Natural killer cell (primary cell): ENCODE measurements around the gene NEMP1. TPM values are rescaled to one million over a fixed set of nuclear protein-coding genes. Genes with fewer than 3 reads are reported as not detected.

Experiments
- ATAC-seq, 3 donors: fragments of 150-1000 bp in 2 of 3; fragments of 200-7000 bp in 1 of 3; cut with Tn5 transposase; 1 replicate in 1 of 3; 2 replicates in 2 of 3; pipeline ENCODE4 v1.10.0; 2021; ENCODE audit warnings: mild to moderate bottlenecking in 2 of 3, moderate library complexity in 2 of 3
- DNase-seq, 2 donors: peaks; one replicate each; pipeline versions ENCODE4 v3.0.0 to v3.0.0-alpha.2; 2013 to 2021; ENCODE audit warnings: mixed read lengths in 1 of 2
- H3K27ac ChIP-seq: one replicate; pipeline ENCODE4 v1.5.1; 2013; ENCODE audit warnings: mild to moderate bottlenecking, low read length
- H3K27me3 ChIP-seq: one replicate; pipeline ENCODE4 v1.6.1; 2013; ENCODE audit warnings: low read length; ENCODE audit not compliant: control insufficient read depth, insufficient read depth
- H3K36me3 ChIP-seq: one replicate; pipeline ENCODE4 v1.6.1; 2013; ENCODE audit warnings: low read length; ENCODE audit not compliant: control insufficient read depth, insufficient read depth
- H3K4me1 ChIP-seq: one replicate; pipeline ENCODE4 v1.6.1; 2013; ENCODE audit warnings: low read length; ENCODE audit not compliant: control insufficient read depth, insufficient read depth
- H3K4me3 ChIP-seq: one replicate; pipeline ENCODE4 v1.5.1; 2013; ENCODE audit warnings: low read length
- H3K9me3 ChIP-seq: one replicate; pipeline ENCODE4 v1.6.1; 2013; ENCODE audit warnings: low read length; ENCODE audit not compliant: control insufficient read depth, insufficient read depth
- H3K27ac Mint-ChIP-seq, 2 donors: one replicate each; pipeline ENCODE4 v1.8.0; 2022; ENCODE audit warnings: mild to moderate bottlenecking in 2 of 2, mixed read lengths in 2 of 2, moderate library complexity in 1 of 2
- H3K27me3 Mint-ChIP-seq, 2 donors: one replicate each; pipeline ENCODE4 v1.8.0; 2022; ENCODE audit warnings: low read depth in 2 of 2, mixed read lengths in 2 of 2
- H3K36me3 Mint-ChIP-seq: one replicate; pipeline ENCODE4 v1.8.0; 2022; ENCODE audit warnings: mixed read lengths
- H3K4me1 Mint-ChIP-seq, 2 donors: one replicate each; pipeline ENCODE4 v1.8.0; 2022; ENCODE audit warnings: mixed read lengths in 2 of 2
- H3K4me3 Mint-ChIP-seq: one replicate; pipeline ENCODE4 v1.8.0; 2022; ENCODE audit warnings: mild to moderate bottlenecking, moderate library complexity, mixed read lengths
- H3K9me3 Mint-ChIP-seq, 2 donors: one replicate each; pipeline ENCODE4 v1.8.0; 2022; ENCODE audit warnings: mixed read lengths in 2 of 2
- WGBS: methylation state at CpG from one replicate; pipeline ENCODE4 v1.1.7; 2013; ENCODE audit warnings: missing lambda C conversion rate; ENCODE audit not compliant: insufficient coverage; 5-methylcytosine and 5-hydroxymethylcytosine counted together
- intact Hi-C: fragments of 100-400 bp; cut with micrococcal nuclease; formaldehyde crosslinking; loops from one replicate; pipeline ENCODE4 v1.14.2; 2022
- total RNA-seq, 4 donors: library from RNA; stranded (reverse); fragments of 120-200 nt in 1 of 4; gene quantifications; one replicate each; pipeline versions ENCODE4 v1.2.3 to v1.2.4, GENCODE V29; 2013 to 2022
- TF ChIP-seq, protein P1 (sequence below): fragments of 200-600 bp; IDR thresholded peaks from one replicate; pipeline ENCODE4 v1.8.0; 2022; ENCODE audit warnings: antibody characterized with exemption

Gene NEMP1
- total RNA-seq, 3 donors from 2014 or later (not counting 1 experiment from before 2014, with no cell fraction given), result 11.1 to 16.7 (median 12.1) TPM

DNA sequence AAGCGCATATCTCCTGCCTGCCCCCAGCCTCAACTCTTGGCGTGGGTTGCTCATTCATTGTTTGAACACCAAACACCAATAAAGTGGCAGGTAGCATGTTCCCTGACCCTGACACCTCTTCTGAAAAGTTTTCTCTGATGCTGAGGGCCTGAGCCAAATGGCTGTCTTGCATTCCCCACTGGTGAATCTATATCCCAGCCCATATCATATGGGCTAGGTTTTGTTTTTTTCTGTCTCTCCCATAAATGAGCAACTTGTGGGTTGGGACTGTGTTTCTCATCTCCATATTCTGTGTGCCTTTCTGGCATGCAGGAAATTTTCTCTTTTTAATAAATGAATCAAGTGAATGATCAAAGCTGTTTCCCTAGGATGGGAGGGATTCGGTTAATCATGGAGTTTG, 33.7 kb downstream of the NEMP1 start:
- 98% methylated on average over 3 of the region's 3 CpGs for WGBS
- ATAC-seq, result no peak
- no peaks in the 10 kb centered on the region for H3K9me3 ChIP-seq
- TF ChIP-seq, protein P1, sequence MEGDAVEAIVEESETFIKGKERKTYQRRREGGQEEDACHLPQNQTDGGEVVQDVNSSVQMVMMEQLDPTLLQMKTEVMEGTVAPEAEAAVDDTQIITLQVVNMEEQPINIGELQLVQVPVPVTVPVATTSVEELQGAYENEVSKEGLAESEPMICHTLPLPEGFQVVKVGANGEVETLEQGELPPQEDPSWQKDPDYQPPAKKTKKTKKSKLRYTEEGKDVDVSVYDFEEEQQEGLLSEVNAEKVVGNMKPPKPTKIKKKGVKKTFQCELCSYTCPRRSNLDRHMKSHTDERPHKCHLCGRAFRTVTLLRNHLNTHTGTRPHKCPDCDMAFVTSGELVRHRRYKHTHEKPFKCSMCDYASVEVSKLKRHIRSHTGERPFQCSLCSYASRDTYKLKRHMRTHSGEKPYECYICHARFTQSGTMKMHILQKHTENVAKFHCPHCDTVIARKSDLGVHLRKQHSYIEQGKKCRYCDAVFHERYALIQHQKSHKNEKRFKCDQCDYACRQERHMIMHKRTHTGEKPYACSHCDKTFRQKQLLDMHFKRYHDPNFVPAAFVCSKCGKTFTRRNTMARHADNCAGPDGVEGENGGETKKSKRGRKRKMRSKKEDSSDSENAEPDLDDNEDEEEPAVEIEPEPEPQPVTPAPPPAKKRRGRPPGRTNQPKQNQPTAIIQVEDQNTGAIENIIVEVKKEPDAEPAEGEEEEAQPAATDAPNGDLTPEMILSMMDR, result no peak
- peaks cover 24 to 26% of the 10 kb centered on the region in 2 donors for H3K4me1 Mint-ChIP-seq
- H3K9me3 Mint-ChIP-seq, result no peaks in the 10 kb centered on the region
- no peaks in the 10 kb centered on the region for H3K36me3 ChIP-seq
- H3K4me3 ChIP-seq, result no peak overlapping the region
- H3K4me1 ChIP-seq, result peaks cover 26% of the 10 kb centered on the region
- no peak overlapping the region for H3K4me3 Mint-ChIP-seq
- no peak overlapping the region for H3K27ac Mint-ChIP-seq
- peaks cover 43 to 60% of the 10 kb centered on the region in 2 donors for H3K27me3 Mint-ChIP-seq
- intact Hi-C loops, result no loop called here
- DNase-seq, result no peak
- peaks cover 2% of the 10 kb centered on the region for H3K27me3 ChIP-seq
- no peak overlapping the region for H3K27ac ChIP-seq
- no peaks in the 10 kb centered on the region for H3K36me3 Mint-ChIP-seq

DNA sequence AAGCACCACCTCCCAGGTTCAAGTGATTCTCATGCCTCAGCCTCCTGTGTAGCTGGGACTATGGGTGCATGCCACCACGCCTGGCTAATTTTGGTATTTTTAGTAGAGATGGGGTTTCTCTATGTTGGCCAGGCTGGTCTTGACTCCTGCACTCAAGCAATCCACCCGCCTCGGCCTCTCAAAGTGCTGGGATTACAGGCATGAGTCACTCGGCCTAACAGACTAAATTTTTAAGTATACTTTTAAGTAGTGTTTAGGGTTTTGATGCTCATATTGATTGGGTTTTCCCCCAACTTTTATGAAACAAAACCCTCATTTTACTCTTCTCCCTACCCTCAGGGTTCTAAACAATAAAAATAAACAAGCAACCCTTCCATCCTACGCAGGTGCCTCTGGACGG, 34.1 kb downstream of the NEMP1 start:
- Mint-ChIP-seq H3K4me3 (no peak overlapping the region), H3K9me3 (no peaks in the 10 kb centered on the region), H3K36me3 (no peaks in the 10 kb centered on the region), H3K4me1 (peaks cover 24 to 26% of the 10 kb centered on the region in 2 donors), H3K27ac (no peak overlapping the region), H3K27me3 (peaks cover 43 to 56% of the 10 kb centered on the region in 2 donors)
- TF ChIP-seq, protein P1, result no peak
- DNase-seq (no peak), ATAC-seq (no peak)
- intact Hi-C loops, result no loop called here
- Histone ChIP-seq H3K36me3 (no peaks in the 10 kb centered on the region), H3K4me1 (peaks cover 26% of the 10 kb centered on the region), H3K27ac (no peak overlapping the region), H3K4me3 (no peak overlapping the region), H3K27me3 (peaks cover 2% of the 10 kb centered on the region), H3K9me3 (no peaks in the 10 kb centered on the region)
- 89% methylated on average over 3 of the region's 6 CpGs for WGBS

DNA sequence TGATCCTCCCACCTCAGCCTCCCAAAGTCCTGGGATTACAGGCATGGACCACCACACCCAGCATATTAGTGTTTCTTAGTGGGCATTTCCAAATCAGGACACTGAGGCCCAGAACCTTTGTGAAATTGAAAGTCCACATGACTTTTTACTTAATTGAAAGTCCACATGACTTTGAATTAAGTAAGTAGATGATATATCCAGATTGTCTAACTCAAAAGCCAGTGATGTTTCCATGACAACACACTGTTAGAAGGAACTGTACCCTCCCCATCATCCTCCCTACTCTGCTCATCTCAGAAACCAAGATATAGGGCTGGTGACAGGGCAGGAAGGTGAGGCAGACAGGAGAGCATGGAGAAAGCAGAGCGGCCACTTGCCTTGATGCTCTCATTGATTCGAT, 35.9 kb downstream of the NEMP1 start:
- H3K4me3 Mint-ChIP-seq, result no peak overlapping the region
- no peaks in the 10 kb centered on the region for H3K36me3 Mint-ChIP-seq
- peaks cover 2% of the 10 kb centered on the region for H3K27me3 ChIP-seq
- H3K4me1 Mint-ChIP-seq, result peaks cover 14 to 19% of the 10 kb centered on the region in 2 donors
- no peaks in the 10 kb centered on the region for H3K9me3 Mint-ChIP-seq
- no peaks in the 10 kb centered on the region for H3K36me3 ChIP-seq
- H3K27ac Mint-ChIP-seq, result no peak overlapping the region
- no peak overlapping the region for H3K27ac ChIP-seq
- 90% methylated on average over 2 of the region's 2 CpGs for WGBS
- intact Hi-C loops, result no loop called here
- DNase-seq (no peak), ATAC-seq (no peak)
- no peaks in the 10 kb centered on the region for H3K9me3 ChIP-seq
- no peak overlapping the region for H3K4me3 ChIP-seq
- TF ChIP-seq, protein P1, result no peak
- H3K27me3 Mint-ChIP-seq, result peaks cover 34 to 44% of the 10 kb centered on the region in 2 donors
- peaks cover 16% of the 10 kb centered on the region for H3K4me1 ChIP-seq

DNA sequence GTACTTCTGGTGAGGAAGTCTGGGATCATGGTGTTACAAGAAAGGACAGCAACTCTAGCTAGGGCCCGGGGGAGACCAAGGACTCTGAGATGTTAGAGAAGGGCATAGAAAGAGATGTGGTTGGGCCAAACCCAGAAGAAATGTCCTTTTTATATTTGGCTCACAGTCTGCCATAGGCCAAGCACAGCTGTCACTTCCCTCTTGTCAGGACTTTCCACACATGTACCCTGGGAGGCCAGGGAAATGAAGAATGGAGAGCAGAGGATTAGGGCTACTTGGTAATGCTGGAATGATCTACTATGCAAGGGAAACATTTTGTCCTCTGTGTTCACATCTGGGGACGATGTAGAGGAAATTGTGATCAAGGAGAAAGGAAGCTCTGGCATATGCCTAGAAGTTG, 37.8 kb downstream of the NEMP1 start:
- no peak overlapping the region for H3K27ac Mint-ChIP-seq
- H3K27me3 Mint-ChIP-seq, result peaks cover 16 to 24% of the 10 kb centered on the region in 2 donors
- TF ChIP-seq, protein P1, result no peak
- H3K4me1 Mint-ChIP-seq, result no peaks in the 10 kb centered on the region
- no peak overlapping the region for H3K4me3 ChIP-seq
- no peaks in the 10 kb centered on the region for H3K4me1 ChIP-seq
- no peak overlapping the region for H3K4me3 Mint-ChIP-seq
- no peaks in the 10 kb centered on the region for H3K36me3 ChIP-seq
- no peak overlapping the region for H3K27ac ChIP-seq
- no peaks in the 10 kb centered on the region for H3K9me3 ChIP-seq
- peaks cover 2% of the 10 kb centered on the region for H3K27me3 ChIP-seq
- ATAC-seq (no peak), DNase-seq (no peak)
- H3K9me3 Mint-ChIP-seq, result no peaks in the 10 kb centered on the region
- 50% methylated on average over 2 of the region's 2 CpGs for WGBS
- no peaks in the 10 kb centered on the region for H3K36me3 Mint-ChIP-seq
- intact Hi-C loops, result no loop called here
